Measurements from ENCODE around the gene CPEB3.
"Not testable (repeated sequence)": the region's sequence is repeated elsewhere in the genome, so short reads cannot be mapped to it uniquely, and the experiment has no call there.

CPEB3 gene

GRCh38 chr10:92290837-92291615 is at the start of gene CPEB3, which contains the start of gene MARCHF5:
Gene CPEB3 (minus strand): TSS chr10:92291078. CDS start chr10:92240350, 50,728 bp downstream.
Gene MARCHF5 (plus strand): TSS chr10:92291167. CDS start chr10:92291495, 328 bp downstream.
- DNase-seq (ENCODE audit: low read depth), result peak; percentile 91

DNA sequence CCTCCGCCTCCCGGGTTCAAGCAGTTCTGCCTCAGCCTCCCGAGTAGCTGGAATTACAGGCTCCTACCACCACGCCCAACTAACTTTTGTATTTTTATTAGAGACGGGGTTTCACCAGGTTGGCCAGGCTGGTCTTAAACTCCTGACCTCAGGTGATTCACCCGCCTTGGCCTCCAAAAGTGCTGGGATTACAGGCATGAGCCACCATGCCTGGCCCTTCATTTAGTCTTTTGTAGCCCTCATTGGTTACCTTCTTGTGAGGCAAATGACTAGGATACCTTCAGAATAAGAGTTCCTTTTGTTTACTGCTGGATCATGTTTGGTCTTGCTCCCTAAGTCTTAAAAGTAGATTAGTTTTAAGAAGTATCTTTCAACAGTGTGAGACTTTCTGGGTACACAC is 39.0 kb upstream of the CPEB3 start:
- not testable (repeated sequence) for DNase-seq (ENCODE audit: low read depth)

- no peak for DNase-seq (ENCODE audit: low read depth)
Measured at GRCh38 chr10:92328993-92329392, 38.1 kb upstream of the CPEB3 start.

DNA sequence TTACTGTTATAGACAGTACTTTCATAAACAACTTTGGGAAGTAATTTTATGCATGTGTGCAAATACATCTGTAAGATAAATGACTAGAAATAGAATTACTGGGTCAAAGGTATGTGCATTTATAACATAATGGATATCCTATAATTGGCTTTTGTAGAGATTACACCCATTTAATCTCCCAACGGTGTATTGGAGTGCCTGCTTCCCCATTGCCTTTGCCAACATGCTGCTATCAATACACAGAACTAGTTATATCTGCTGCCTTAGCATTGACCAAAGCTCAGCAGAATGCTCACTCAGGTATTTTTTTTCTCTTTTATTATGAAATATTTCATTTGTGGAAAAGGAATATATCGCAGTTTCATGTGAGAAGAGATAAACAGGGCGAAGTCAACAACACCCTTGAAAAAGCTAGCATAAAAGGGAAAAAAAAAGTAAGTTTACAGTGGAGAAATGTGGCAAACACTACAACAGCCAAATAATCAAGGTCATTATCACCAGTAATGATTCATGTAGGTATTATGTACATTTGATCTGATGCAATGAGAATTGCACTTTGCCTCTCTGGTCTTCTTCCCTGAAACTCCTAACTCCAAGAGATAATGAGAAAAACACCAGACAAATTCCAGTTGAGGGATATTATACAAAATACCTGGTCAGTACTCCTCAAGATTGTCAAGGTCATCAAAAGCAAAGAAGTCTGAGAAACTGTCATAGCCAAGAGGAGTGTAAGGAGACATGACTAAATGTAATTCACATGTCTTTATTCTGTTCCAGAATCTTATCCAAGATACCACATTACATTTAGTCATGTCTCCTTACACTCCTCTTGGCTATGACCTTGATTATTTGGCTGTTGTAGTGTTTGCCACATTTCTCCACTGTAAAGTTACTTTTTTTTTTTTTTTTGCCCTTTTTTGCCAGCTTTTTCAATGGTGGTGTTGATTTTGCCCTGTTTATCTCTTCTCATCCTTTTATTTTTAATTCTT is 36.9 kb upstream of the CPEB3 start:
- no peak for DNase-seq (ENCODE audit: low read depth)

- DNase-seq (ENCODE audit: low read depth), result no peak
Measured at GRCh38 chr10:92323079-92323478, 32.2 kb upstream of the CPEB3 start.

- DNase-seq (ENCODE audit: low read depth), result no peak
Measured at GRCh38 chr10:92316610-92317009, 25.7 kb upstream of the CPEB3 start.

- no peak for DNase-seq (ENCODE audit: low read depth)
Measured at GRCh38 chr10:92313750-92314149, 22.9 kb upstream of the CPEB3 start.

GRCh38 chr10:92309272-92309671 is 18.4 kb upstream of the CPEB3 start:
- no peak for DNase-seq (ENCODE audit: low read depth)

DNA sequence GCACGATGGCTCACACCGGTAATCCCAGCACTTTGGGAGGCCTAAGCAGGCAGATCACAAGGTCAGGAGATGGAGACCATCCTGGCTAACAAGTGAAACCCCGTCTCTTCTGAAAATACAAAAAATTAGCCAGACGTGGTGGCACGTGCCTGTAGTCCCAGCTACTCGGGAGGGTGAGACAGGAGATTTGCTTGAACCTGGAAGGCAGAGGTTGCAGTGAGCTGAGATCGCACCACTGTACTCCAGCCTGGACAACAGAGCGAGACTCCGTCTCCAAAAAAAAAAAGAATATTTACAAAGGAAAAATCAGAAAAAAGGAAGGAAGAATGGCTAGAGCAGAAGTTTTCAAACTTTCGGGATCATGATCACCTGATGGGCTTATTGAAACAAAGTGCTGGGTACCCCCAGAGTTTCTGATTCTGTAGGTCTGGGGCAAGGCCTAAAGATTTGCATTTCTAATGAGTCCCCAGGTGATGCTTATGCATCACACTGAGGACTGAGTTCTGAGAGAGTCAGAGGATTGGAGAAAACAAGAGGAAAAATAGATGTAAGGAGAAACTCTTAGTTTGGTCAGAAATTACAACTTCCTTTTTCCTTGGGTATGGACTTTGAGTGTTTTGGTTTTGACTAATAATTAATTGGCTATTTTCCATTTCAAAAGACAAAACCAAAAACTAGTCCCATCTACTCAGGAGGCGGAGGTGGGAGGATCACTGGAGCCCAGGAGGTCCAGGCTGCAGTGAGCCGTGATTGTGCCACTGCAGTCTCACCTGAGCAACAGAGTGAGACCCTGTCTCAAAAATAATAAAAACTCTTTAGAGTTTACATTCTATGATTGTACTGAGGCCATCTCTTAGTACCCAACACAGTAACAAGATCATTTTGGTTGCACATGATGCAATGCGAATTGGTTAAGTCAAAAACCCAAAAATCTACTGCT is 14.5 kb upstream of the CPEB3 start:
- no peak for DNase-seq (ENCODE audit: low read depth)

GRCh38 chr10:92304061-92304460 is 13.2 kb upstream of the CPEB3 start:
- DNase-seq (ENCODE audit: low read depth), result no peak

DNA sequence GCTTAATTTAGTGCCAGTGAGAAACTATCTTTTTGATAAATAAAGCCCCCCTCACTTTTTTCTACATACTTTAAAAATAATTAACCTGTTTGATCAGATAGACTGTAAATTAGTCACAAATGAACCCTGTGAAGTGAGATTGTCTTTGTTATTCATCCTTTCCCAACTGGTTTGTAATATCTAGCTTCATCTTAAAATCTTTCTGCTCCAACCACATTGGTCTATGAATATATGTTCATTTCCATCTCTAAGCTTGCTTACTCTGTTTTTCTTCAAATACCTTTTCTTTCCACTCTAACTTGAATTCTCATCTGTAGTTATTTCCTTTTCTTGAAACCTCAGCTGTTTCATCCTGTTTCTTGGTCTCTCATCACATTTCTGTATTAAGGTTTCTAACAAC is 12.2 kb upstream of the CPEB3 start:
- no peak for DNase-seq (ENCODE audit: low read depth)

- no peak for DNase-seq (ENCODE audit: low read depth)
Measured at GRCh38 chr10:92298487-92298886, 7.6 kb upstream of the CPEB3 start.

GRCh38 chr10:92291921-92292845 is 1.3 kb upstream of the CPEB3 start:
- peak; percentile 21 for DNase-seq (ENCODE audit: low read depth)

DNA sequence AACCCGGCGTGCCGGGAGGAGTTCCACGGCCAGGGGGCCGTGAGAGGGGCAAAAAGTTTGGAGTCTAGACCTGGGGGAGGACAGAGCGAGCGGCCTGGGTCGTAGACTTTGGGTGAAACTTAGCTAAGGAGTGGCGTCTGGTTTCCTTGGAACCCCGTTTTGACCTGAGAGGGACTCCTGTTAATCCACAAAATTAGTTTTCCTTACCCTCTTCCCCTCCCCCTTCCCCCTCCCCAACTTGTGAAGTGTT is 663 bp upstream of the CPEB3 start:
- peak; percentile 0 for DNase-seq (ENCODE audit: low read depth)

GRCh38 chr10:92290076-92290836 is 622 bp downstream of the CPEB3 start:
- DNase-seq (ENCODE audit: low read depth), result peak; percentile 24

DNA sequence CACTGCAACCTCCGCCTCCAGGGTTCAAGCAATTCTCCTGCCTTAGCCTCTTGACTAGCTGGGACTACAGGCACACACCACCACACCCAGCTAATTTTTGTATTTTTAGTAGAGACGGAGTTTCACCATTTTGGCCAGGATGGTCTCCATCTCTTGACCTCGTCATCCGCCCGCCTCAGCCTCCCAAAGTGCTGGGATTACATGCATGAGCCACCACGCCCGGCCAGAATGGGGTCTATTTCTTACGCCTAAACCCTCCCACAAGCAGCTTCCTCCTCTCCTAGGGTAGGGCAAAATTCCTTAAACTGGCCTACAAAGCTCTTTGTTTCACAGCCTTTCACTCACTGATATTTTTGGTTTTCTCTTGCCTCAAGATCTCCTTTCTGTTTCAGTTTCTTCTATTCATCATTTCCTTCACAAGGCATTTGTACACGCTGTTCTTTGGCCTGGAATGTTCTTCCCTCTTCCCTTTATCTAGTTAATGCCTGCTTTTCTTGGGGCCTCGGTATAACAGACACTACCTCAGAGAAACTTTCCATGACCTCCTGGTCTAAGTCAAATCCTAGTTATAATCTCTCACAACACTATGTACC is 6.7 kb downstream of the CPEB3 start:
- DNase-seq (ENCODE audit: low read depth), result no peak

DNA sequence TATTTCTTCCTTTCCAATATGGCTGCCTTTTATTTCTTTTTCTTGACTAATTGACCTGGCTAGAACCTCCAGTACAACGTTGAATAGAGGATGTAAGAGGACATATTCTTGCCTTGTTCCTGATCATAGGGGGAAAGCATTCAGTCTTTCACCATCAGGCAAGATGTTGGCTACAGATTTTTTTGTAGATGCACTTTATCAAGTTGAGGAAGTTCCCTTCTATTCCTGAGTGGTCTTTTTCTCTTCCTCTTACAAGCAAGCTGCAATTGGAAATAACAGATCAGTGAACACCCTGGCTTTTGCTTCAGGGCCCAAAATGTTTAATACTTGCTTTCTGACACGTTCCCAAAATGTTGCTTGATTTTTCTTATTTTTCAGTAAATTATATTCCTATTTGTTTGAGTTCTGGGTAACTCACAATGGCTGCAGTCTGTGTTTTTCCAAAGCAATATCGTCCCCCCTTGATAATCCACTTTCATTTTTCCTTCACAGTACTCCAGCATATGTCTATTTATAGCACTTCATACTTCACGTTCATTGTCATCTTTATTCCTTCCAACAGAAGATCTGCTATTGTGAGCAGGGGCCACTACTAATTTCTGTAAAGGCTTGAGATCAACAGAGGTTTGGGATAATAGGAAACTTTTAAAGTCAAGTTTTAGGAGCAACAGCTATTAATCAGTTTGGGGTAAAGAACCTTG is 11.7 kb downstream of the CPEB3 start:
- peak; percentile 7 for DNase-seq (ENCODE audit: low read depth)

GRCh38 chr10:92274071-92274470 is 16.8 kb downstream of the CPEB3 start:
- no peak for DNase-seq (ENCODE audit: low read depth)

- DNase-seq (ENCODE audit: low read depth), result no peak
Measured at GRCh38 chr10:92268748-92269147, 22.1 kb downstream of the CPEB3 start.
